GM18519 (cell line): Measurements from ENCODE around the gene GHDC.

Experiments
- ATAC-seq: cut with Tn5 transposase; IDR thresholded peaks from one replicate; pipeline ENCODE4 v1.9.1; 2021; ENCODE audit warnings: mild to moderate bottlenecking, moderate library complexity; ENCODE audit not compliant: unreplicated experiment, low FRiP score

GHDC gene

DNA sequence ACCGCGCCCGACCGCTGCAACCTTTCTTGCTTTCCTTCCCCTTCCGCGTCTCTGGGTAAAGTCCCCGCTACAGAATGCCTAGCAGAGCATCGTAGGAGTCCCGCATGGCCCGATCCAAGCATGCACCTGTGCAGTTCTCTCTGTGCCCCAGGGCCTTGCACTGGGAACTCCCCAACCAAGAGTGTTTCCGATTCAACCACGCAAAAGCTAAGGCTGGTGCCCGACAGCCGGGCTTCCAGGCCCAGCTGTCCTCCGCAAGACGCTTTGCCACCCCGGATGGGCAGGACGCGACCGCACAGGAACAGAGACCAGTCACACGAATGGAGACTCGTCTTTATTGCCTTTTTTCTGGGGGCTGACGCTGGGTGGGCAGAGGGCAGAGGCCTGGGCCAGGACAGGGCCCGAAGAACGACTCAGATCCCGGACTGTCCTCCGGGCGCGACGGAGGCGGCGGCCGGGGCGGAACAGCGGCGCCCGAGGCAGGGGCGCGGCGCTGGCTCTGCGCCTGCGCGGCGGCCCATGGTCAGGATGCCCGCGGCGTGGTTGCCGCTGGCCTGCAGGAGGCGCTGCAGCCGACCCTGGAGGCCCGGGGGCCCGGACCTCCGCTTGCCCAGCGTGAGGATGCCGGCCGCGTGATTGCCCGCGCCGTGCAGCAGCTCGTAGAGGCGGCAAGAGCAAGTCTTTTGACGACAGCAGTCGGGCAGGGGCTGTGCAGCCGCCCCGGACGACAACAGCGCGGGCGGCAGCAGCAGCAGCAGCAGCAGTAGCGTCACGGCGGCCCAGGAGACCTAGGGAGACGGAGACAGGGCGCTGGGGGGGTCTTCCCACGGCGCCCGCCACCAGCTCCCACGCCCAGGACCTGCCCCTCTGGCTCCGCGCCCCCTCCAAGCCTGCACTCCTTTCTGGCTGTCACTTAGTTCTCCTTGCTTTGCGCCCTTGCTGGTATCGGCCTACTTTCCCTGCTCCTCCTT lies 10.3 kb downstream of the GHDC start:
- ATAC-seq, result no peak

GRCh38 chr17:42182927-42183734 lies 11.2 kb downstream of the GHDC start:
- no peak for ATAC-seq

DNA sequence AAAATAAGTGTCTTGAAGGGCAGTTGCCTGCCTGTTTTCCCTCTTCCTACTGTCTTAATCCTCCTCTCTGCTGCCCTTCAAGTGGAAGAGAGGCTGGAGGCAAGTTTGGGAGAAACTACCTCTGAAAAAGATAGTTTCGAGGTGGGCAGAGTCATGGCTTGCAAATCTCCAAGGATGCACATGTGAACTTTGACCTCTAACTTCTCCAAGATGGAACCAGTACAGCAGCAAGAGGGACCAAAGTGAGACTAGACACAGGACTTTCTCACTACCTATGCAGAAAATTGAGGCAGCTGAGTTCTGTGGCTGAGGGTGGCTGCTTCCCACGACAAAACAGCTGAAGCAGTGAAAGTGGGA lies 12.5 kb downstream of the GHDC start:
- no peak for ATAC-seq

GRCh38 chr17:42180922-42181850 lies 13.1 kb downstream of the GHDC start, which contains the start of gene KCNH4:
KCNH4 (minus strand) TSS chr17:42181142; CDS start chr17:42180945, 197 bp downstream.
- peak; percentile 37 for ATAC-seq

DNA sequence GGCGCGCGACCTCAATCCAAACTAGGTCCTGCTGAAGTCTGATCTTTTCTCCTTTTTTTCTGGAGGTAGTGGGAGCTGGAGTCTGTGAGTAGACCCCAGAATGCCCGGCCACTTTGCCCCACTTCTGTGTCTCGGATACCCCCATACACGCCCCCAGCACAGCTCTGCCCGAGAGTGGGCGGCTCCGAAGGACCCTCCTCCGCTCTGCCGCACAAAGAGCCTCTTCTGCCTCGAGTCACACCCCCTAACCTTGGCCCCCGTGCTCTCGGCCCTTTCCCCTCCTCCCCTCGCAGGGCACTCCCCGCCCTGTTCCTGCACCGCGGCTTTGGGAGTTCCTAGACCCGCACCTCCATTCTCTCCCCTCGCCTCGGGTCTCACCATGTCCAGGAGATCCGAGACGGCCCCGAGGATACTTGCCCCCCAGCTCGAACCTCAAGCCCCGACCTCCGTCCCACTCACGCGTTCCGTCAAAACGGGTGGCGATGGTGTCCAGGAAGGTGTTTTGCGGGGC lies 13.8 kb downstream of the GHDC start:
- ATAC-seq, result no peak

DNA sequence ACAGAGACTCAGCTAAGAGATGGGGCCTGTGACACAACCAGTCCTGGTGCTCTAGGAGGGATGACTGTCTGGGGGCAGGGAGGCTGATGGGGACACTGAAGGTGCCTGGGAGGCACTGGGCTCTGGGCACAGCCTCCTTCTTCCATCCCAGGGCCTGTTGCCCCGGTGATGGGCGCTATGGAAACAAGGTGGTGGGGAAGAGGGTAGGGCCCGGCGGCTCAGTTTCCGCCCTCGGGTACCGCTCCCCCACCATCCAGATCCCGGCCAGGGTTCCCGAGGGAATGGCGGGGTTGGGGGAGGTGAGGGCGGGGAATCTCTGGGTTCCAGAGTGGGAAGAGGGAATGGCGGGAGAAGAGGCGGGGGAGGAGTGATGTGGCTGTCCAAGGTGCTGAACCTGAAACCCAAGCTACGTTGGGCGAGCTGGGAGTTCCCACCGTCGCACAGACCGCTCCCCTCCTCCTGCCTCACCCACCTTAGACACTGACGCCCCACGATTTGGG lies 14.3 kb downstream of the GHDC start:
- ATAC-seq, result no peak

- no peak for ATAC-seq
Measured at GRCh38 chr17:42179335-42179734, 15.0 kb downstream of the GHDC start.

GRCh38 chr17:42178817-42179216 lies 15.5 kb downstream of the GHDC start:
- ATAC-seq, result no peak

DNA sequence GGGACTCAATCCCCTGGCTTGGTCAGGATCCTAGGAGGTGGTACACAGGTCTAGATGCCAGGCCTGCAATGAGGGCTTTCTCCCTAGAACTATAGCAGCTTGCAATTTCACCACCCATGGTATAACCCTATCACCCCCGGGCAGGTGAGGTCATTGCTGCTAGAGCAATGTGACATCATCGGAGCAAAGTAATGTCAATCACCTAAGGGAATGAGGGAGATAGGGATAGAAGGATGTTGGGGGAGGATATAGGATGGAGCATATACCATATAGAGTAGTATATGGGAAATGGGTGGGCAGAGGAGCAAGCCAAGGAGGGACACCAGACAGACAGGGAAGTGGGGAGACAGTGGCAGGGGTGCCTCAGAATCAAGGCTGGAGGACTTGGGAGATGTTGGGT lies 16.6 kb downstream of the GHDC start:
- no peak for ATAC-seq

DNA sequence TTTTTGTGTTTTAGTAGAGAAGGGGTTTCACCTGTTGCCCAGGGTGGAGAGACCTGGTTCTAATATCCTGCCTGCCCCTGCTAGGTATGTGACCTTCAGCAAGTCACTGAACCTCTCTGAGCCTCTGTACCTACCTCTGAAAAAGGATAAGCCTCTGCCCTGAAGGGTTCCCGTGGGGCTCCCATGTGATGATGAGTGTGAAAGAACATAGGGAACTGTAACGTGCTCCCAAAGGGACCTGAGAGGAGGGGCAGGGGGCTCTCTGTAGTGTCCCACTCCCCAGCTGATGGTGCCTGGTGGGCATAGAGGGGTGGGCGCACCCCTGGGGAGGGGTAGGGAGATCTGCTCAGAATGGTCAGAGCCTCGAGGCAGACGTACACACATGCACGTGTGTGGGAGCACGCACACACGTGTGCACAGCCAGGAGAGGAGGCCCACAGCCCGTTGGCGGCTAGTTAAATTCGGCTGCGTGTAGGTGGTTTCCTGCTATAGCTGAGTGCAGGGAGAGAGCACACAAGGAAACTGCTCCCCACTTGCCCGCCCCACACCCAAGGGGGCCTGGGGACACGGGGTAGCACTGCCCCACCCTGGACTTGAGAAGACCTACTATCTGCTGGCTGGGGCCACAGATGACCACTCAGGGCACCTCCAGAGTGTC lies 20.0 kb downstream of the GHDC start:
- ATAC-seq, result no peak

DNA sequence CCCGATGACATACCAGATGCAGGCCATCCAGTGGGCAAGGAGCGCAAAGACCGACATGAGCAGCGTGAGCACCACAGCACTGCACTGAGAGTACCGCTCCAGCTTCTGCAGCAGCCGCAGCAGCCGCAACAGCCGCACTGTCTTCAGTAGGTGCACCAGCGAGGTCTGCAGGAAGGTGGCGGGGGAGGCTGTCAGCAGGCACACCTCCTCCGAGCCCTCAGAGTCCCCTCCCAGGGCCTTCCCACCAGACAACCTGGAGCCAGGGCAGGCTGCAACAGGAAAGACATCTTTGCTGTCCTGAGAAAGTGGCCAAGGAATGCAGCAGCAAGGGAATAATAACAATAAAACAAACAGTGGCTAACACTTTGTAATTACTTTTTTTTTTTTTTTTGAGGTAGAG lies 22.5 kb downstream of the GHDC start:
- ATAC-seq, result no peak

DNA sequence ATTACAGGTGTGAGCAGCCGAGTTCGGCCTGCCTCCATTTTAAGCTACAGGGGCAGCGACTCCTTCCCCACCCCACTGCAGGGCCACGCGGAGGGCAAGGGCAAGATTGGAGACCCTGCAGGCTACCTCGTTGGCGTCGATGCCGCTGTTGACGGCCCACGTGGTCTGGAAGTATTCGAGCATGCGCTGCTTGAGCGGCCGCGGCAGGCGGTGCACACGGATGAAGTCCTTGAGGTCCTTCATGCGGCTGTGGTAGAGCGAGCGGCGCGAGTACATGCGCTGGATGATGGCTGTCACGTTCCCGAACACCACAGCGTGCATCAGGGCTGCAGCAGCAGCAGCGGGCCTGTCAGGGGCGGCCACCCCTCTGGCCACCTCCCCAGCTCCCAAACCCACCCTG lies 24.9 kb downstream of the GHDC start:
- ATAC-seq, result no peak

- no peak for ATAC-seq
Measured at GRCh38 chr17:42167807-42168206, 26.5 kb downstream of the GHDC start.

DNA sequence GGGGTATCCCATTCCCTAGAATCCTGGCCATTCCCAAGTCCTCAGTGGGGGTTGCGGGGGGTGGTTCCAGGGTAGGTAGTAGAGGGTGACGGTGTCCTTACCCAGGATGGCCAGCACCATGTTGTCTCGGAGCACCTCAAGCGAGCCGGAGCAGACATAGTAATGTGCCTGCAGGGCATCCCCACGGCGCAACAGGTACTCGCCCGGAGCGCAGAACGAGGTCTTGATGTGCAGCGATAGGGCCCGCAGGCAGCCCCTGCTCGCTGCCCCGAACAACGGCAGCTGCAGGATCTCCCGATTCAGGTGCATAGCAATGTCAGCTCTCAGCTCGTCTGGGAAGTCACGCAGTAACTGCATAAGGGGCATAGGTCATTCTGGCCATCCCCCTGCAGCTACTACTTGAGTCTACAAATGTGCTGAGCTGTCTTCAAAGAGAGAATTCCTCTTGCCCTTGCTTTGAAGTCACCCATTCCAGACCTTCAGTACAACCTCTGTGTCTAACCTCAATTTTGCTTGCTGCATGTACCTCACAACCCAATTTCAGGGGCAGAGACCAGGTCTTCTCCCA lies 28.0 kb downstream of the GHDC start:
- no peak for ATAC-seq

DNA sequence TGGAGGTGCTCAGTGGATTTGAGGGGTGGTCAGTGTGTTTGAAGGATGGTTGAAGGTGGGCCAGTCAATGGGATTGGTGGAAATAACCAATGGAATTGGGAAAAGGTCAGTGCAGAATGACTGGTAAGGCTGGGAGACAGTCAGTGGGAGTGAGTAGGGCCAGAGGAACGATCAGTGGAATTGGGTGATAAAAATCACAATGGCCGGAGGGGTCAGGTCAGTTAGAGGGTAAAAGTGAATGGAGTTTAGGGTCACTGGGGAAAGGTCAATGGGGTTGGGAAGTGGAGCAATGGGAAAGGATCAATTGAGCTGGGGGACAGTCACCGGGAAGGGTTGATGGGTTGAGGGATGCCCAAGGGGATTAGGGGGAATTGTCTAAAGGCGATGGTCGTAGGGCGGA lies 28.5 kb downstream of the GHDC start:
- ATAC-seq, result no peak

DNA sequence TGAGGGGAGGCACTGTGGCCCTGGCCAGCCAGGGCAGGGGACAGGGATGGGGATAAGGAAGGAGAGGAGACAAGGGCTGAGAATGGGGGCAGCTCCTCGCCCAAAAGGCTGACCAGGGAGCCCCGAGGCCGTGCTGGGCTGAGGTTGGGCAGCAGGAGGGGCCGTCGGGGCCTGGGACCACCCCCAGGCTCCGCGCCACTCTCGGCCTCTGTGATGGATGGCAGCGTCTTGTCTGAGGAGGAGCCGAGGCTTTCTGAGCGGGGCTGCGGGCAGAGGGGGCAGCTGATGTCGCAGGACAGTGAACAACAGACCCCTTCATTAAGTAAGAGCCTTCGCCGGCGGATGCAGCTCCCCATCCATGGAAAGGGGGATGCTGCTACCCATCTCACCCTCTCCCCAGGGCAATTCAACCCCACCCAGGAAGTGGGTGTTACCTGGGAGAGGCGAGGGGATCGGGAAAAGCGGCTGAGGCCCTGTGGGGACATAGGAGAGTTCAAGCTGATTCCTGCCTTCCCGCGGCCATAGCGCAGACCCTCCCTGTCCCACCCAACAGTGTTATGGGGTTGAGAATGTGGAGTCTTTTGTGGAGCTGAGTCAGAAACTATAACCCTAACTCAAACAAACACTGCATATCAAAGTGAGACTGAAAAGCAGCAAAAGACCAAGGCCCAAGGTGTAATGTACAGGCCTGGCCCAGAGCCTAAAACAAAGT lies 30.4 kb downstream of the GHDC start:
- no peak for ATAC-seq

- no peak for ATAC-seq
Measured at GRCh38 chr17:42163113-42163512, 31.2 kb downstream of the GHDC start.

GRCh38 chr17:42160531-42160910 lies 33.8 kb downstream of the GHDC start:
- ATAC-seq, result no peak
